ENCODE data around the gene SERPINB1. TPM values are rescaled to one million over a fixed set of nuclear protein-coding genes. Genes with fewer than 3 reads are reported as not detected.
"Not testable (repeated sequence)": the region's sequence is repeated elsewhere in the genome, so short reads cannot be mapped to it uniquely, and the experiment has no call there.

The SERPINB1 gene
- total RNA-seq, 1 donor from 2014 or later: 8.2 TPM

GRCh38 chr6:2857185-2857579 is 15.5 kb upstream of the SERPINB1 start:
- TF ChIP-seq CTCF (IDR thresholded peaks at IDR 0.05; ENCODE audit: partially characterized antibody, unreplicated experiment): no peak
- Mint-ChIP-seq H3K27ac (ENCODE audit: unreplicated experiment) (no peak overlapping the region), H3K9me3 (ENCODE audit: unreplicated experiment) (peaks cover 4% of the 10 kb centered on the region), H3K27me3 (ENCODE audit: unreplicated experiment) (no peaks in the 10 kb centered on the region), H3K36me3 (ENCODE audit: unreplicated experiment) (peaks cover 5% of the 10 kb centered on the region), H3K4me3 (ENCODE audit: unreplicated experiment) (no peak overlapping the region), H3K4me1 (ENCODE audit: low read depth, unreplicated experiment) (peaks cover 5% of the 10 kb centered on the region)
- DNase-seq: no peak

GRCh38 chr6:2855061-2855519 is 13.4 kb upstream of the SERPINB1 start:
- Mint-ChIP-seq H3K4me1 (ENCODE audit: low read depth, unreplicated experiment) (peaks cover 5% of the 10 kb centered on the region), H3K9me3 (ENCODE audit: unreplicated experiment) (peaks cover 4% of the 10 kb centered on the region), H3K27ac (ENCODE audit: unreplicated experiment) (no peak overlapping the region), H3K36me3 (ENCODE audit: unreplicated experiment) (no peaks in the 10 kb centered on the region), H3K4me3 (ENCODE audit: unreplicated experiment) (no peak overlapping the region), H3K27me3 (ENCODE audit: unreplicated experiment) (no peaks in the 10 kb centered on the region)
- no peak for DNase-seq
- no peak for TF ChIP-seq CTCF (IDR thresholded peaks at IDR 0.05; ENCODE audit: partially characterized antibody, unreplicated experiment)

- no peak for TF ChIP-seq CTCF (IDR thresholded peaks at IDR 0.05; ENCODE audit: partially characterized antibody, unreplicated experiment)
- H3K36me3 Mint-ChIP-seq (ENCODE audit: unreplicated experiment): no peaks in the 10 kb centered on the region
- peaks cover 5% of the 10 kb centered on the region for H3K4me1 Mint-ChIP-seq (ENCODE audit: low read depth, unreplicated experiment)
Observed at GRCh38 chr6:2854396-2854982, 12.8 kb upstream of the SERPINB1 start.

GRCh38 chr6:2853769-2854395 is 12.2 kb upstream of the SERPINB1 start:
- peaks cover 5% of the 10 kb centered on the region for H3K4me1 Mint-ChIP-seq (ENCODE audit: low read depth, unreplicated experiment)
- no peak overlapping the region for H3K27ac Mint-ChIP-seq (ENCODE audit: unreplicated experiment)
- no peaks in the 10 kb centered on the region for H3K36me3 Mint-ChIP-seq (ENCODE audit: unreplicated experiment)
- no peak for DNase-seq
- no peak for TF ChIP-seq CTCF (IDR thresholded peaks at IDR 0.05; ENCODE audit: partially characterized antibody, unreplicated experiment)
- H3K27me3 Mint-ChIP-seq (ENCODE audit: unreplicated experiment): no peaks in the 10 kb centered on the region
- no peak overlapping the region for H3K4me3 Mint-ChIP-seq (ENCODE audit: unreplicated experiment)
- H3K9me3 Mint-ChIP-seq (ENCODE audit: unreplicated experiment): peaks cover 4% of the 10 kb centered on the region

More at GRCh38 chr6:2854396-2854982, 12.8 kb upstream of the SERPINB1 start:
- DNase-seq: no peak
- Mint-ChIP-seq H3K9me3 (ENCODE audit: unreplicated experiment) (peaks cover 4% of the 10 kb centered on the region), H3K4me3 (ENCODE audit: unreplicated experiment) (no peak overlapping the region), H3K27ac (ENCODE audit: unreplicated experiment) (no peak overlapping the region), H3K27me3 (ENCODE audit: unreplicated experiment) (no peaks in the 10 kb centered on the region)

GRCh38 chr6:2853378-2853768 is 11.7 kb upstream of the SERPINB1 start:
- not testable (repeated sequence) for H3K4me1 Mint-ChIP-seq (ENCODE audit: low read depth, unreplicated experiment); H3K4me3 Mint-ChIP-seq (ENCODE audit: unreplicated experiment); DNase-seq; H3K27me3 Mint-ChIP-seq (ENCODE audit: unreplicated experiment); H3K27ac Mint-ChIP-seq (ENCODE audit: unreplicated experiment); H3K36me3 Mint-ChIP-seq (ENCODE audit: unreplicated experiment); H3K9me3 Mint-ChIP-seq (ENCODE audit: unreplicated experiment)
